Hepatocyte (in vitro differentiated cells): ENCODE measurements around the gene RBM19. TPM values are rescaled to one million over a fixed set of nuclear protein-coding genes. Genes with fewer than 3 reads are reported as not detected.

ENCODE experiments used
- DNase-seq: peaks from one replicate; pipeline ENCODE4 v3.0.0-alpha.2; 2016; ENCODE audit warnings: low spot score
- H2AFZ ChIP-seq: fragments of 200-600 bp; sonication (generic); 2 replicates; pipeline ENCODE4 v1.6.0; 2016; ENCODE audit warnings: antibody characterized with exemption, mild to moderate bottlenecking
- H3K27ac ChIP-seq: fragments of 200-600 bp; sonication (generic); 2 replicates; pipeline ENCODE4 v1.5.1; 2016; ENCODE audit warnings: mild to moderate bottlenecking
- H3K27me3 ChIP-seq: fragments of 200-600 bp; sonication (generic); 2 replicates; pipeline ENCODE4 v1.6.1; 2016
- H3K36me3 ChIP-seq: fragments of 200-600 bp; sonication (generic); replicated peaks from 2 replicates; pipeline ENCODE4 v1.5.1; 2016; ENCODE audit warnings: low read depth; ENCODE audit not compliant: insufficient read depth
- H3K4me1 ChIP-seq: fragments of 200-600 bp; sonication (generic); 2 replicates; pipeline ENCODE4 v1.5.1; 2016; ENCODE audit warnings: mild to moderate bottlenecking, moderate library complexity; ENCODE audit not compliant: insufficient read depth
- H3K4me2 ChIP-seq: fragments of 200-600 bp; sonication (generic); 2 replicates; pipeline ENCODE4 v1.6.0; 2016
- H3K4me3 ChIP-seq: fragments of 200-600 bp; sonication (generic); 2 replicates; pipeline ENCODE4 v1.5.1; 2016; ENCODE audit warnings: mild to moderate bottlenecking
- H3K79me2 ChIP-seq: fragments of 200-600 bp; sonication (generic); 2 replicates; pipeline ENCODE4 v1.6.0; 2017; ENCODE audit warnings: mild to moderate bottlenecking
- H3K9me2 ChIP-seq: fragments of 200-600 bp; sonication (generic); replicated peaks from 2 replicates; pipeline ENCODE4 v1.6.0; 2017; ENCODE audit warnings: mild to moderate bottlenecking; ENCODE audit not compliant: insufficient read depth
- H3K9me3 ChIP-seq: fragments of 200-600 bp; sonication (generic); 2 replicates; pipeline ENCODE4 v1.5.1; 2016; ENCODE audit warnings: low read depth, mild to moderate bottlenecking
- H4K20me1 ChIP-seq: fragments of 200-600 bp; sonication (generic); 2 replicates; pipeline ENCODE4 v1.6.0; 2016; ENCODE audit warnings: mild to moderate bottlenecking; ENCODE audit not compliant: insufficient read depth, poor library complexity, severe bottlenecking
- CTCF ChIP-seq: fragments of 200-600 bp; sonication (generic); IDR thresholded peaks from 2 replicates; pipeline ENCODE4 v1.5.1; 2016; ENCODE audit warnings: antibody characterized with exemption, mild to moderate bottlenecking; ENCODE audit not compliant: poor library complexity
- EZH2 ChIP-seq: fragments of 200-600 bp; sonication (generic); IDR thresholded peaks from 2 replicates; pipeline ENCODE4 v1.6.1; 2016; ENCODE audit warnings: antibody characterized with exemption, mild to moderate bottlenecking, borderline replicate concordance
- EZH2phosphoT487 ChIP-seq: fragments of 200-600 bp; sonication (generic); IDR thresholded peaks from one replicate; pipeline ENCODE4 v1.6.1; 2018; ENCODE audit warnings: antibody characterized with exemption, mild to moderate bottlenecking, low read depth, moderate library complexity; ENCODE audit not compliant: unreplicated experiment, severe bottlenecking
- WGBS: methylation state at CpG from one replicate; pipeline ENCODE4 v1.1.6; 2016; ENCODE audit warnings: low lambda C conversion rate; ENCODE audit errors: missing lambda C conversion rate; 5-methylcytosine and 5-hydroxymethylcytosine counted together
- polyA plus RNA-seq: library from polyadenylated mRNA; unstranded; fragments of >200 nt; fragmentation: Nextera tagmentation; extraction: Ambion mirVana; gene quantifications from 2 replicates; pipeline ENCODE4 v1.2.1, GENCODE V29; 2016
- total RNA-seq: library from RNA; depleted of rRNA; stranded (reverse); fragments of >200 nt; gene quantifications from 2 replicates; pipeline ENCODE4 v1.2.3, GENCODE V29; 2014

The RBM19 gene
- total and polyA plus RNA-seq, 2 experiments from 2014 or later: 14.5 to 16.8 TPM

- H4K20me1 ChIP-seq: no peaks in the 10 kb centered on the region
- no peaks in the 10 kb centered on the region for H3K79me2 ChIP-seq
- TF ChIP-seq CTCF: no peak
- no peak for TF ChIP-seq EZH2
- no peak for TF ChIP-seq EZH2phosphoT487
- H3K9me2 ChIP-seq: no peaks in the 10 kb centered on the region
- DNase-seq: no peak
- no peak overlapping the region for H2AFZ ChIP-seq
- H3K4me3 ChIP-seq: no peak overlapping the region
- no peaks in the 10 kb centered on the region for H3K9me3 ChIP-seq
- no peaks in the 10 kb centered on the region for H3K27me3 ChIP-seq
- H3K4me2 ChIP-seq: no peak overlapping the region
- no peak overlapping the region for H3K27ac ChIP-seq
- no peaks in the 10 kb centered on the region for H3K36me3 ChIP-seq
- WGBS: 91% methylated on average over 9 of the region's 9 CpGs
- H3K4me1 ChIP-seq: no peaks in the 10 kb centered on the region
Measured at GRCh38 chr12:113861708-113862312, 104.3 kb downstream of the RBM19 start.

GRCh38 chr12:113860950-113861349 is 105.2 kb downstream of the RBM19 start:
- Histone ChIP-seq H3K4me2 (no peak overlapping the region), H3K4me3 (no peak overlapping the region), H3K27ac (peak overlapping the region; percentile 31), H3K36me3 (no peaks in the 10 kb centered on the region), H3K27me3 (no peaks in the 10 kb centered on the region), H3K4me1 (no peaks in the 10 kb centered on the region), H2AFZ (no peak overlapping the region), H3K9me3 (no peaks in the 10 kb centered on the region), H3K9me2 (no peaks in the 10 kb centered on the region), H4K20me1 (no peaks in the 10 kb centered on the region), H3K79me2 (no peaks in the 10 kb centered on the region)
- peak; percentile 62 for DNase-seq
- no peak for TF ChIP-seq CTCF
- no peak for TF ChIP-seq EZH2
- no peak for TF ChIP-seq EZH2phosphoT487
- 75% methylated on average over 7 of the region's 7 CpGs for WGBS

- no peaks in the 10 kb centered on the region for H3K4me1 ChIP-seq
- H3K27ac ChIP-seq: peak overlapping the region; percentile 31
- no peak for DNase-seq
- H3K27me3 ChIP-seq: no peaks in the 10 kb centered on the region
- no peaks in the 10 kb centered on the region for H3K36me3 ChIP-seq
- TF ChIP-seq CTCF (peak; percentile 16), EZH2phosphoT487 (no peak)
- H4K20me1 ChIP-seq: no peaks in the 10 kb centered on the region
- no peak overlapping the region for H2AFZ ChIP-seq
- H3K4me2 ChIP-seq: no peak overlapping the region
- H3K4me3 ChIP-seq: no peak overlapping the region
- no peaks in the 10 kb centered on the region for H3K9me2 ChIP-seq
- no peaks in the 10 kb centered on the region for H3K9me3 ChIP-seq
- WGBS: 75% methylated on average over 17 of the region's 17 CpGs
- H3K79me2 ChIP-seq: no peaks in the 10 kb centered on the region
Measured at GRCh38 chr12:113860059-113860820, 105.9 kb downstream of the RBM19 start.
